ENCODE results near the gene SCUBE2.

DNA sequence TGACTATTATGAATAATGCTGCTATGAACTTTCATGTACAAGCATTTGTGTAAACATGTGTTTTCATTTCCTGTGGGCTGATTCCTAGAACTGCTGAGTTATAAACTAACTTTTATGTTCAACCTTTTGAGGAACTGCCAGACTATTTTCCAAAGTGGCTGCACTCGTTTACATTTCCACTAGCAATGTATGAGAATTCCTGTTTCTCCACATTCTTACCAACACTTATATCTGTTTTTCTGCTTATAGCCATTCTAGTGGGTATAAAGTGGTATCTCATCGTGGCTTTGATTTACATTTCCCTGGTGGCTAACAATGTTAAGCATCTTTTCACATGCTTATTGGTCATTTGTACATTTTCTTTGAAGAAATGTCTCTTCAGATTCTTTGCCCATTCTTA lies 35.2 kb upstream of the SCUBE2 start:
- TF ChIP-seq, protein P1, sequence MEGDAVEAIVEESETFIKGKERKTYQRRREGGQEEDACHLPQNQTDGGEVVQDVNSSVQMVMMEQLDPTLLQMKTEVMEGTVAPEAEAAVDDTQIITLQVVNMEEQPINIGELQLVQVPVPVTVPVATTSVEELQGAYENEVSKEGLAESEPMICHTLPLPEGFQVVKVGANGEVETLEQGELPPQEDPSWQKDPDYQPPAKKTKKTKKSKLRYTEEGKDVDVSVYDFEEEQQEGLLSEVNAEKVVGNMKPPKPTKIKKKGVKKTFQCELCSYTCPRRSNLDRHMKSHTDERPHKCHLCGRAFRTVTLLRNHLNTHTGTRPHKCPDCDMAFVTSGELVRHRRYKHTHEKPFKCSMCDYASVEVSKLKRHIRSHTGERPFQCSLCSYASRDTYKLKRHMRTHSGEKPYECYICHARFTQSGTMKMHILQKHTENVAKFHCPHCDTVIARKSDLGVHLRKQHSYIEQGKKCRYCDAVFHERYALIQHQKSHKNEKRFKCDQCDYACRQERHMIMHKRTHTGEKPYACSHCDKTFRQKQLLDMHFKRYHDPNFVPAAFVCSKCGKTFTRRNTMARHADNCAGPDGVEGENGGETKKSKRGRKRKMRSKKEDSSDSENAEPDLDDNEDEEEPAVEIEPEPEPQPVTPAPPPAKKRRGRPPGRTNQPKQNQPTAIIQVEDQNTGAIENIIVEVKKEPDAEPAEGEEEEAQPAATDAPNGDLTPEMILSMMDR (IDR thresholded peaks at IDR 0.05): no peak
- TF ChIP-seq POLR2A (IDR thresholded peaks at IDR 0.05): no peak

Measured in sigmoid colon (tissue), 3 donors.